ENCODE measurements around the gene VSIG10L. TPM values are rescaled to one million over a fixed set of nuclear protein-coding genes. Genes with fewer than 3 reads are reported as not detected.

VSIG10L gene
- total and polyA plus RNA-seq, 2 donors from 2014 or later: 1.8 to 2.2 TPM

DNA sequence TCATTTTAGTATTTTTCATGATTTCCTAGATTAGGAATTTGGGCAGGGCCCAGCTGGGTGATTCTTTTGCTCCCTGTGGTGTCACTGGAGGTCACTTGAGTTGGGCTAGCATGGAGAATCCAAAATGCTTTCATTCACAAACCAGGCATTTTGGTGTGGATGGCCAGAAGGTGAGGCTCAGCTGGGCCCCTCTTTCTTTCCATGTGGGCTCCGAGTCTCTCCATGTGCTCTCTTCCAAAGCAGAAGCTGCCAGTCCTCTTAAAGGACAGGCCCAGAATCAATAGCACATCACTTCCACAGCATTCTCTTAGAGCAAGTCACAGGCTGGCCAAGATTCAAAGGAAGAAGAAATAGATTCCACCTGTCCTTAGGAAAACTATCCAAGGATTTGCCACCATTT lies 52.3 kb downstream of the VSIG10L start:
- Histone ChIP-seq H3K9me3 (ENCODE audit: control insufficient read depth in 2 of 3, insufficient read depth in 1 of 3, low read length in 3 of 3) (peaks cover 0 to 2% (median 0%) of the 10 kb centered on the region in 3 donors), H3K4me1 (ENCODE audit: control insufficient read depth in 2 of 3, insufficient read depth in 2 of 3, low read depth in 1 of 3, low read length in 3 of 3) (no peaks in the 10 kb centered on the region), H3K36me3 (ENCODE audit: control insufficient read depth in 2 of 3, insufficient read depth in 3 of 3, low read length in 3 of 3) (no peaks in the 10 kb centered on the region), H3K27ac (ENCODE audit: low read depth in 2 of 2, low read length in 2 of 2) (no peak overlapping the region), H3K27me3 (ENCODE audit: control insufficient read depth, insufficient read depth, low read length) (no peaks in the 10 kb centered on the region), H3K4me3 (ENCODE audit: low read length in 3 of 3) (no peak overlapping the region), H3K9ac (ENCODE audit: low read length in 3 of 3) (no peak overlapping the region)
- intact Hi-C loops (cut with DNase I): no loop called here
- DNase-seq (no peak), FAIRE-seq (no peak)
- TF ChIP-seq, protein P1, sequence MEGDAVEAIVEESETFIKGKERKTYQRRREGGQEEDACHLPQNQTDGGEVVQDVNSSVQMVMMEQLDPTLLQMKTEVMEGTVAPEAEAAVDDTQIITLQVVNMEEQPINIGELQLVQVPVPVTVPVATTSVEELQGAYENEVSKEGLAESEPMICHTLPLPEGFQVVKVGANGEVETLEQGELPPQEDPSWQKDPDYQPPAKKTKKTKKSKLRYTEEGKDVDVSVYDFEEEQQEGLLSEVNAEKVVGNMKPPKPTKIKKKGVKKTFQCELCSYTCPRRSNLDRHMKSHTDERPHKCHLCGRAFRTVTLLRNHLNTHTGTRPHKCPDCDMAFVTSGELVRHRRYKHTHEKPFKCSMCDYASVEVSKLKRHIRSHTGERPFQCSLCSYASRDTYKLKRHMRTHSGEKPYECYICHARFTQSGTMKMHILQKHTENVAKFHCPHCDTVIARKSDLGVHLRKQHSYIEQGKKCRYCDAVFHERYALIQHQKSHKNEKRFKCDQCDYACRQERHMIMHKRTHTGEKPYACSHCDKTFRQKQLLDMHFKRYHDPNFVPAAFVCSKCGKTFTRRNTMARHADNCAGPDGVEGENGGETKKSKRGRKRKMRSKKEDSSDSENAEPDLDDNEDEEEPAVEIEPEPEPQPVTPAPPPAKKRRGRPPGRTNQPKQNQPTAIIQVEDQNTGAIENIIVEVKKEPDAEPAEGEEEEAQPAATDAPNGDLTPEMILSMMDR (IDR thresholded peaks at IDR 0.05; ENCODE audit: borderline replicate concordance, extremely low read depth, insufficient read depth): no peak

DNA sequence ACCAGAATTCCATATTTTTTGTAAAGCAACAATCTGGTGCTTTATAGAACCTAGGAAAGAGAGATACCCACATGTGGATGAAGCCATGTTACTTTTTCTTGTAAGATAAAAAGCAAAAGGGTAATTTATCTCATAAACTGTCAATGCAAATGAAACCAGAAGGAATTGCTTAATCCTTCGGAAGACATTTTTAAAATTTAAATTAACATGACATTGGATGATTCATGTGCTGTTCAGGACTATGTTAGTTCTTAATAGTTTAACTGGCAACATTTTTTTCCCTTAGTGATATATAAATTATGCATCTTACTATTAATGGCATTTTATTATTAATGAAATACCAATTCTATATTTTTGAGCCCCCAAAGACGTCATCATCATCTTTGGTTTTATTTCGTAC lies 56.3 kb downstream of the VSIG10L start:
- DNase-seq (no peak), FAIRE-seq (no peak)
- Histone ChIP-seq H3K4me1 (ENCODE audit: control insufficient read depth in 2 of 3, insufficient read depth in 2 of 3, low read depth in 1 of 3, low read length in 3 of 3) (no peaks in the 10 kb centered on the region), H3K27me3 (ENCODE audit: control insufficient read depth, insufficient read depth, low read length) (no peaks in the 10 kb centered on the region), H3K27ac (ENCODE audit: low read depth in 2 of 2, low read length in 2 of 2) (no peak overlapping the region), H3K9me3 (ENCODE audit: control insufficient read depth in 2 of 3, insufficient read depth in 1 of 3, low read length in 3 of 3) (peaks cover 0 to 2% (median 0%) of the 10 kb centered on the region in 3 donors), H3K9ac (ENCODE audit: low read length in 3 of 3) (no peak overlapping the region), H3K4me3 (ENCODE audit: low read length in 3 of 3) (no peak overlapping the region), H3K36me3 (ENCODE audit: control insufficient read depth in 2 of 3, insufficient read depth in 3 of 3, low read length in 3 of 3) (no peaks in the 10 kb centered on the region)
- intact Hi-C loops (cut with DNase I): no loop called here
- TF ChIP-seq, protein P1 (IDR thresholded peaks at IDR 0.05; ENCODE audit: borderline replicate concordance, extremely low read depth, insufficient read depth): no peak

- DNase-seq: no peak
- H3K9ac ChIP-seq (ENCODE audit: low read length in 3 of 3): no peak overlapping the region
- no peak for FAIRE-seq
- intact Hi-C loops (cut with DNase I): no loop called here
- H3K4me3 ChIP-seq (ENCODE audit: low read length in 3 of 3): no peak overlapping the region
- H3K36me3 ChIP-seq (ENCODE audit: control insufficient read depth in 2 of 3, insufficient read depth in 3 of 3, low read length in 3 of 3): no peaks in the 10 kb centered on the region
- H3K4me1 ChIP-seq (ENCODE audit: control insufficient read depth in 2 of 3, insufficient read depth in 2 of 3, low read depth in 1 of 3, low read length in 3 of 3): no peaks in the 10 kb centered on the region
- no peaks in the 10 kb centered on the region for H3K27me3 ChIP-seq (ENCODE audit: control insufficient read depth, insufficient read depth, low read length)
- TF ChIP-seq, protein P1 (IDR thresholded peaks at IDR 0.05; ENCODE audit: borderline replicate concordance, extremely low read depth, insufficient read depth): no peak
- no peak overlapping the region for H3K27ac ChIP-seq (ENCODE audit: low read depth in 2 of 2, low read length in 2 of 2)
- H3K9me3 ChIP-seq (ENCODE audit: control insufficient read depth in 2 of 3, insufficient read depth in 1 of 3, low read length in 3 of 3): no peaks in the 10 kb centered on the region
Observed at GRCh38 chr19:51282335-51282734, 59.6 kb downstream of the VSIG10L start.

Other genes starting within 250 kb of the VSIG10L start
- gene CTU1, start 233.7 kb downstream of the VSIG10L start, total RNA-seq: 8.4 TPM
- 5.2 TPM for gene CTU1, start 233.7 kb downstream of the VSIG10L start, polyA plus RNA-seq (ENCODE audit: insufficient read depth, low read depth, low replicate concordance)
- 8.1 TPM for gene SIGLEC9, start 217.2 kb downstream of the VSIG10L start, total RNA-seq
- gene SIGLEC9, start 217.2 kb downstream of the VSIG10L start, polyA plus RNA-seq (ENCODE audit: insufficient read depth, low read depth, low replicate concordance): 1.6 TPM
- gene SIGLEC7, start 199.8 kb downstream of the VSIG10L start, total RNA-seq: 4.0 TPM
- gene SIGLEC7, start 199.8 kb downstream of the VSIG10L start, polyA plus RNA-seq (ENCODE audit: insufficient read depth, low read depth, low replicate concordance): 1.2 TPM
- 14.0 TPM for gene CD33, start 117.1 kb downstream of the VSIG10L start, total RNA-seq
- gene CD33, start 117.1 kb downstream of the VSIG10L start, polyA plus RNA-seq (ENCODE audit: insufficient read depth, low read depth, low replicate concordance): 2.6 TPM
- not detected for gene SIGLECL1, start 91.1 kb downstream of the VSIG10L start, total RNA-seq
- gene SIGLECL1, start 91.1 kb downstream of the VSIG10L start, polyA plus RNA-seq (ENCODE audit: insufficient read depth, low read depth, low replicate concordance): not detected
- not detected for gene IGLON5, start 30.5 kb downstream of the VSIG10L start, total RNA-seq
- gene IGLON5, start 30.5 kb downstream of the VSIG10L start, polyA plus RNA-seq (ENCODE audit: insufficient read depth, low read depth, low replicate concordance): 0.15 TPM
- gene ETFB, start 24.2 kb upstream of the VSIG10L start, total RNA-seq: 76.8 TPM
- 620 TPM for gene ETFB, start 24.2 kb upstream of the VSIG10L start, polyA plus RNA-seq (ENCODE audit: insufficient read depth, low read depth, low replicate concordance)
- gene CLDND2, start 26.9 kb upstream of the VSIG10L start, total RNA-seq: 1.1 TPM
- 6.9 TPM for gene CLDND2, start 26.9 kb upstream of the VSIG10L start, polyA plus RNA-seq (ENCODE audit: insufficient read depth, low read depth, low replicate concordance)
- gene NKG7, start 30.5 kb upstream of the VSIG10L start, total RNA-seq: 7.9 TPM
- 3.5 TPM for gene NKG7, start 30.5 kb upstream of the VSIG10L start, polyA plus RNA-seq (ENCODE audit: insufficient read depth, low read depth, low replicate concordance)
- not detected for gene LIM2, start 45.8 kb upstream of the VSIG10L start, total RNA-seq
- gene LIM2, start 45.8 kb upstream of the VSIG10L start, polyA plus RNA-seq (ENCODE audit: insufficient read depth, low read depth, low replicate concordance): not detected
- gene C19orf84, start 48.5 kb upstream of the VSIG10L start, total RNA-seq: not detected
- gene C19orf84, start 48.5 kb upstream of the VSIG10L start, polyA plus RNA-seq (ENCODE audit: insufficient read depth, low read depth, low replicate concordance): not detected
- gene SIGLEC10, start 75.5 kb upstream of the VSIG10L start, total RNA-seq: 33.8 TPM
- 0.34 TPM for gene SIGLEC10, start 75.5 kb upstream of the VSIG10L start, polyA plus RNA-seq (ENCODE audit: insufficient read depth, low read depth, low replicate concordance)
- 1.8 TPM for gene SIGLEC8, start 116.3 kb upstream of the VSIG10L start, total RNA-seq
- not detected for gene SIGLEC8, start 116.3 kb upstream of the VSIG10L start, polyA plus RNA-seq (ENCODE audit: insufficient read depth, low read depth, low replicate concordance)
- gene CEACAM18, start 136.4 kb upstream of the VSIG10L start, total RNA-seq: not detected
- not detected for gene CEACAM18, start 136.4 kb upstream of the VSIG10L start, polyA plus RNA-seq (ENCODE audit: insufficient read depth, low read depth, low replicate concordance)
- gene SIGLEC12, start 159.7 kb upstream of the VSIG10L start, total RNA-seq: 0.66 TPM
- not detected for gene SIGLEC12, start 159.7 kb upstream of the VSIG10L start, polyA plus RNA-seq (ENCODE audit: insufficient read depth, low read depth, low replicate concordance)
- 4.8 TPM for gene SIGLEC6, start 189.5 kb upstream of the VSIG10L start, total RNA-seq
- not detected for gene SIGLEC6, start 189.5 kb upstream of the VSIG10L start, polyA plus RNA-seq (ENCODE audit: insufficient read depth, low read depth, low replicate concordance)
- 20.1 TPM for gene ZNF175, start 229.1 kb upstream of the VSIG10L start, total RNA-seq
- gene ZNF175, start 229.1 kb upstream of the VSIG10L start, polyA plus RNA-seq (ENCODE audit: insufficient read depth, low read depth, low replicate concordance): 3.3 TPM